ENCODE data around the gene COG3.

DNA sequence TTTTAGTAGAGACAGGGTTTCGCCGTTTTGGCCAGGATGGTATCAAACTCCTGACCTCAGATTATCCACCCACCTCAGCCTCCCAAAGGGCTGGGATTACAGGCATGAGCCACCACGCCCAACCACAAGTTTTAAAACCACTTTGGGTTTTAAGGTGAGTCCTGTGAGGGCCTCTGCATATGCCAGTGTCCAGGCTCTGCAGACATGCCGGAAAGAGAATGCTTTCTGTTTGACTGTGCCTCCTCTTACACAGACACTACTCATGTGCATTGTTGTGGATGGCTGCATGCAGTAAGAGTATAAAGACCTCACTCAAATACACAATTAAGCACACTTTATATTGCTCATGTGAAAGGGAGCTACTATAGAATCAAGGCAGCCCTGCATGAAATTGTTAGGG is 25.7 kb upstream of the COG3 start:
- TF ChIP-seq, protein P1, sequence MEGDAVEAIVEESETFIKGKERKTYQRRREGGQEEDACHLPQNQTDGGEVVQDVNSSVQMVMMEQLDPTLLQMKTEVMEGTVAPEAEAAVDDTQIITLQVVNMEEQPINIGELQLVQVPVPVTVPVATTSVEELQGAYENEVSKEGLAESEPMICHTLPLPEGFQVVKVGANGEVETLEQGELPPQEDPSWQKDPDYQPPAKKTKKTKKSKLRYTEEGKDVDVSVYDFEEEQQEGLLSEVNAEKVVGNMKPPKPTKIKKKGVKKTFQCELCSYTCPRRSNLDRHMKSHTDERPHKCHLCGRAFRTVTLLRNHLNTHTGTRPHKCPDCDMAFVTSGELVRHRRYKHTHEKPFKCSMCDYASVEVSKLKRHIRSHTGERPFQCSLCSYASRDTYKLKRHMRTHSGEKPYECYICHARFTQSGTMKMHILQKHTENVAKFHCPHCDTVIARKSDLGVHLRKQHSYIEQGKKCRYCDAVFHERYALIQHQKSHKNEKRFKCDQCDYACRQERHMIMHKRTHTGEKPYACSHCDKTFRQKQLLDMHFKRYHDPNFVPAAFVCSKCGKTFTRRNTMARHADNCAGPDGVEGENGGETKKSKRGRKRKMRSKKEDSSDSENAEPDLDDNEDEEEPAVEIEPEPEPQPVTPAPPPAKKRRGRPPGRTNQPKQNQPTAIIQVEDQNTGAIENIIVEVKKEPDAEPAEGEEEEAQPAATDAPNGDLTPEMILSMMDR (IDR thresholded peaks at IDR 0.05 in 2 of 3, conservative IDR thresholded peaks at IDR 0.05 in 1 of 3; ENCODE audit: borderline replicate concordance in 1 of 3, insufficient read depth in 1 of 3, low read depth in 2 of 3, low read length in 2 of 3): no peak
- TF ChIP-seq RAD21 (IDR thresholded peaks at IDR 0.05; ENCODE audit: low read depth): no peak
- TF ChIP-seq MAX (IDR thresholded peaks at IDR 0.05): no peak
- no peak for TF ChIP-seq POLR2A (IDR thresholded peaks at IDR 0.05; ENCODE audit: borderline replicate concordance, extremely low read depth, insufficient read depth, insufficient read length)
- no peak for TF ChIP-seq ZFX (IDR thresholded peaks at IDR 0.05)
- no peak for TF ChIP-seq TCF7L2 (IDR thresholded peaks at IDR 0.05; ENCODE audit: borderline replicate concordance, extremely low read depth, insufficient read depth, insufficient read length)
- TF ChIP-seq YY1 (IDR thresholded peaks at IDR 0.05; ENCODE audit: extremely low read depth, insufficient replicate concordance, low read depth, low read length): no peak
- TF ChIP-seq ZNF274 (IDR thresholded peaks at IDR 0.05; ENCODE audit: low read depth, low read length): no peak
- TF ChIP-seq, protein P2, sequence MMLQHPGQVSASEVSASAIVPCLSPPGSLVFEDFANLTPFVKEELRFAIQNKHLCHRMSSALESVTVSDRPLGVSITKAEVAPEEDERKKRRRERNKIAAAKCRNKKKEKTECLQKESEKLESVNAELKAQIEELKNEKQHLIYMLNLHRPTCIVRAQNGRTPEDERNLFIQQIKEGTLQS (IDR thresholded peaks at IDR 0.05): no peak
